Endothelial cell of umbilical vein (primary cell): Measurements from ENCODE around the gene PSD4. TPM values are rescaled to one million over a fixed set of nuclear protein-coding genes. Genes with fewer than 3 reads are reported as not detected.

ENCODE experiments used
- BruUV-seq: library from RNA; stranded (reverse); fragments of 400-500 nt; replicated peaks from 2 replicates; lab custom pipeline; 2021; lab: Mats Ljungman, UMichigan
- CTCF ChIA-PET: fragments of 300-600, 350-600 bp; sonication (Branson Sonifier 250); formaldehyde crosslinking; loops from one replicate; lab custom pipeline; 2021; ENCODE audit warnings: antibody characterized with exemption, inconsistent platforms; lab: Charles Lee
- POLR2A ChIA-PET: fragments of 300-600, 350-600 bp; sonication (Branson Sonifier 250); formaldehyde crosslinking; loops from one replicate; lab custom pipeline; 2021; ENCODE audit warnings: antibody characterized with exemption, inconsistent platforms; lab: Charles Lee
- DNase-seq: peaks from one replicate; pipeline ENCODE4 v3.0.0-alpha.2; 2011; ENCODE audit warnings: low read depth, low spot score
- FAIRE-seq: peaks from 2 replicates; lab custom pipeline; 2011; peaks lifted over from hg19 to GRCh38; lab: Jason Lieb, UNC
- H2AFZ ChIP-seq: 2 replicates; pipeline ENCODE4 v1.6.0; 2012; ENCODE audit warnings: low read depth, low read length, control low read depth, inconsistent platforms
- H3K27ac ChIP-seq: 2 replicates; pipeline ENCODE4 v1.5.1; 2011; ENCODE audit warnings: low read depth, mild to moderate bottlenecking, control low read depth, low read length, moderate library complexity; ENCODE audit not compliant: insufficient read depth
- H3K27me3 ChIP-seq, 2 experiments: 2 replicates each; pipeline versions ENCODE4 v1.6.0 to v1.6.1; 2011; ENCODE audit warnings: low read length in 2 of 2, mixed read lengths in 1 of 2; ENCODE audit not compliant: control insufficient read depth in 2 of 2, insufficient read depth in 2 of 2
- H3K36me3 ChIP-seq, 2 experiments: 2 replicates in 1 of 2; 3 replicates in 1 of 2; pipeline ENCODE4 v1.5.1; 2011; ENCODE audit warnings: low read length in 2 of 2, mild to moderate bottlenecking in 1 of 2, moderate library complexity in 1 of 2; ENCODE audit not compliant: control insufficient read depth in 2 of 2, insufficient read depth in 2 of 2; ENCODE audit errors: extremely low read depth in 1 of 2
- H3K4me1 ChIP-seq: 3 replicates; pipeline ENCODE4 v1.5.1; 2011; ENCODE audit warnings: mild to moderate bottlenecking, low read length; ENCODE audit not compliant: control insufficient read depth, insufficient read depth; ENCODE audit errors: extremely low read depth
- H3K4me2 ChIP-seq: 2 replicates; pipeline ENCODE4 v1.6.1; 2011; ENCODE audit warnings: low read length, control low read depth, mixed read lengths; ENCODE audit not compliant: insufficient read depth
- H3K4me3 ChIP-seq, 3 experiments: fragments of 200-600 bp in 1 of 3; sonication (generic), shearing (Covaris generic) in 1 of 3; replicated peaks in 1 of 3; 2 replicates each; pipeline ENCODE4 v1.5.1; 2011 to 2016; ENCODE audit warnings: control low read depth in 3 of 3, low read length in 3 of 3, mild to moderate bottlenecking in 2 of 3, inconsistent platforms in 1 of 3, low read depth in 1 of 3, moderate library complexity in 1 of 3; ENCODE audit not compliant: insufficient read depth in 1 of 3
- H3K79me2 ChIP-seq: 2 replicates; pipeline ENCODE4 v1.6.0; 2012; ENCODE audit warnings: low read length, inconsistent platforms; ENCODE audit not compliant: control insufficient read depth, insufficient read depth
- H3K9ac ChIP-seq: replicated peaks from 2 replicates; pipeline ENCODE3; 2011; ENCODE audit warnings: low read length, control low read depth; ENCODE audit not compliant: insufficient read depth; ENCODE audit errors: extremely low read depth
- H3K9me1 ChIP-seq: replicated peaks from 3 replicates; pipeline ENCODE4 v1.6.0; 2011; ENCODE audit warnings: mild to moderate bottlenecking, low read length; ENCODE audit not compliant: control insufficient read depth, insufficient read depth; ENCODE audit errors: extremely low read depth
- H3K9me3 ChIP-seq: replicated peaks from 2 replicates; pipeline ENCODE4 v1.5.1; 2012; ENCODE audit warnings: low read length, inconsistent platforms; ENCODE audit not compliant: control insufficient read depth, insufficient read depth
- H4K20me1 ChIP-seq: replicated peaks from 2 replicates; pipeline ENCODE3; 2011; ENCODE audit warnings: mild to moderate bottlenecking, low read length; ENCODE audit not compliant: control insufficient read depth, insufficient read depth; ENCODE audit errors: extremely low read depth
- CTCF ChIP-seq, 2 donors: IDR thresholded peaks; 1 replicate in 1 of 2; 2 replicates in 1 of 2; pipeline ENCODE4 v1.5.1; 2011; ENCODE audit warnings: low read length in 2 of 2, mild to moderate bottlenecking in 2 of 2, moderate library complexity in 2 of 2, control low read depth in 1 of 2, inconsistent platforms in 1 of 2, low read depth in 1 of 2; ENCODE audit not compliant: insufficient read depth in 1 of 2; ENCODE audit errors: extremely low read depth in 1 of 2
- EZH2 ChIP-seq: IDR thresholded peaks from 2 replicates; pipeline ENCODE4 v1.6.1; 2012; ENCODE audit warnings: borderline replicate concordance, low read depth, mild to moderate bottlenecking, moderate library complexity, low read length, inconsistent platforms; ENCODE audit not compliant: severe bottlenecking
- FOS ChIP-seq: IDR thresholded peaks from 2 replicates; pipeline ENCODE4 v1.6.1; 2011; ENCODE audit warnings: mild to moderate bottlenecking, low read length, moderate library complexity, borderline replicate concordance; ENCODE audit not compliant: insufficient read depth
- GATA2 ChIP-seq: IDR thresholded peaks from 2 replicates; pipeline ENCODE4 v1.7.0; 2011; ENCODE audit warnings: low read depth, mild to moderate bottlenecking, moderate library complexity, mixed read lengths, low read length; ENCODE audit not compliant: insufficient read length, insufficient read depth
- JUN ChIP-seq: IDR thresholded peaks from 2 replicates; pipeline ENCODE4 v1.6.1; 2011; ENCODE audit warnings: borderline replicate concordance, low read depth; ENCODE audit not compliant: insufficient read length, insufficient read depth
- MYC ChIP-seq: IDR thresholded peaks from one replicate; pipeline ENCODE4 v1.6.1; 2011; ENCODE audit warnings: mild to moderate bottlenecking, low read depth, low read length
- POLR2A ChIP-seq: IDR thresholded peaks from 2 replicates; pipeline ENCODE4 v1.6.1; 2012; ENCODE audit warnings: low read depth, mild to moderate bottlenecking, control low read depth, low read length
- POLR2AphosphoS5 ChIP-seq: IDR thresholded peaks from 2 replicates; pipeline ENCODE4 v1.6.1; 2012; ENCODE audit warnings: low read depth, mild to moderate bottlenecking, control low read depth, low read length, moderate library complexity; ENCODE audit not compliant: insufficient read depth
- dilution Hi-C: fragments of 300-500 bp; cut with MboI; formaldehyde crosslinking; loops from one replicate; pipeline ENCODE4 v1.15.0; 2019; ENCODE audit warnings: low sequenced_read_pairs; ENCODE audit not compliant: extremely low pct_ligation_motif_present
- intact Hi-C: fragments of 100-400 bp; cut with micrococcal nuclease; formaldehyde crosslinking; loops from one replicate; pipeline ENCODE4 v1.10.0; 2022
- polyA plus RNA-seq, 4 experiments: library from polyadenylated mRNA; depleted of rRNA in 3 of 4; stranded (reverse) in 3 of 4; unstranded in 1 of 4; fragments of >200 nt; gene quantifications; 2 replicates each; pipeline versions ENCODE4 v1.2.1 to v1.2.3, GENCODE V29; 2011 to 2012; ENCODE audit warnings: missing spikeins in 1 of 4
- total RNA-seq: library from RNA; stranded (reverse); gene quantifications from 2 replicates; pipeline ENCODE4 v1.2.3, GENCODE V29; 2021
- TF ChIP-seq, protein P1 (sequence below): IDR thresholded peaks from 2 replicates; pipeline ENCODE4 v1.6.1; 2011; ENCODE audit not compliant: insufficient read depth, insufficient read length

Gene PSD4
- total and polyA plus RNA-seq, 2 donors (not counting 3 experiments of a cell fraction or from before 2014, with no cell fraction given) = 0.01 to 0.24 TPM

- Histone ChIP-seq H3K9ac (no peak overlapping the region), H3K4me2 (no peak overlapping the region), H3K9me3 (no peaks in the 10 kb centered on the region), H2AFZ (no peak overlapping the region), H3K79me2 (no peaks in the 10 kb centered on the region), H3K27ac (no peak overlapping the region), H4K20me1 (no peaks in the 10 kb centered on the region), H3K27me3 (peaks cover 0 to 5% of the 10 kb centered on the region in 2 experiments), H3K4me3 (no peak overlapping the region), H3K4me1 (no peaks in the 10 kb centered on the region), H3K36me3 (no peaks in the 10 kb centered on the region), H3K9me1 (no peaks in the 10 kb centered on the region)
- TF ChIP-seq, protein P1, sequence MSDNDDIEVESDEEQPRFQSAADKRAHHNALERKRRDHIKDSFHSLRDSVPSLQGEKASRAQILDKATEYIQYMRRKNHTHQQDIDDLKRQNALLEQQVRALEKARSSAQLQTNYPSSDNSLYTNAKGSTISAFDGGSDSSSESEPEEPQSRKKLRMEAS = no peak
- TF ChIP-seq GATA2 (no peak), MYC (no peak), POLR2AphosphoS5 (no peak), JUN (no peak), POLR2A (no peak), FOS (no peak), CTCF (IDR thresholded peaks at IDR 0.05; ENCODE audit: extremely low read depth in 1 of 2, insufficient read depth in 1 of 2, low read depth in 1 of 2, low read length in 2 of 2) (no peak), EZH2 (no peak)
- ChIA-PET POLR2A (no interaction called here), CTCF (no interaction called here)
- dilution Hi-C loops = no loop called here
- no TSS peak for BruUV-seq
- FAIRE-seq (no peak), DNase-seq (no peak)
- intact Hi-C loops = no loop called here
Observed at GRCh38 chr2:113224647-113225236, 51.0 kb downstream of the PSD4 start.
